ENCODE measurements around the gene SPEF2.

Gene SPEF2

DNA sequence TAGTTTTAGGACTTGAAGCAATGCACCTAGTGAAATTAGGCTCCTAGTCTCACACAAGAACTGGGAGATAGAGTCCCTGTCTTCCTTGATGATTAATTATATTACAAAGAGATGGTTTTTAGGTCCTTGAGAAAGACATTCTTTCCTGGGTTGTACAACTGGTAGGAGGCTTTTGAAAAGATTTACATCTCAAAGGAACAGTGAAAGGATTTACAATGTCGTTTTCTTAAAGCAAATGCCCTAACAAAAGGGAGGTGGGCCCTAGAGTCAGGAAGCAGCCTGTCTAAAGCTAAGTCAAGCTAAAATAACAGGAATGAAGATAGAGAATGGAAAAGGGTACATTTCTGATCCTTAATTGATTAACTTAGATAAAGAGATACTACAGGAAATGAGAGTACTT, 136.8 kb downstream of the SPEF2 start:
- H3K4me3 ChIP-seq (replicated peaks; ENCODE audit: low read depth, low read length): no peak overlapping the region
- no peak for DNase-seq (ENCODE audit: extremely low read depth, low read depth)
- TF ChIP-seq CTCF (IDR thresholded peaks at IDR 0.05; ENCODE audit: low read depth, low read length, missing control alignments): no peak

GRCh38 chr5:35755966-35756365, 138.3 kb downstream of the SPEF2 start:
- no peak for DNase-seq (ENCODE audit: extremely low read depth, low read depth)

DNA sequence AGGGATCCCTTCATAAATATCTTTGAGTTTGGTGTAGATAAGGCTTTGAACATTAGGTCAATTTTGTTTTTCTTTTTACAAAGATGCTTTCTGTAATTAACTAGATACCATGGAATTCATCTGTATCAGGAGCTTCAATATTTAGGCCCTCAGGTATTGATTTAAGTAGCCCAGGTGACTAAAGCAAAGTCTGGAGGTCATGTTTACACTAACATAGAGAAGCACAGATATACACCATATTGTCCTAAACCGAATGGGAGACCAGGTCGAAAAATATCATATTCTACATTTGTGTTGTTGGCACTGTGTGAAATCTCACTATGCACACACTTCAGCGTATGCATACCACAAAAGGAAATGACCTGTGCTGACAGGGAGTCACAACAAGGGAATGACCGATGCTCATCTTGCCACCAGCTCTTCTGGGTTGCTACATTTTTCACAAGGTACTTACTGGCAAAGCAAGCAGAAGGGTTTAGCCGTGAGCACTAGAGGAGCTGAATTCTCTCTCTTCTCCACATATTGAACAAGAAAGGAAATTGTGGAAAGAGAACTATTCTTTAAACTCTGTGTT, 140.6 kb downstream of the SPEF2 start:
- TF ChIP-seq CTCF (IDR thresholded peaks at IDR 0.05; ENCODE audit: low read depth, low read length, missing control alignments): no peak
- DNase-seq (ENCODE audit: extremely low read depth, low read depth): no peak

More at GRCh38 chr5:35755966-35756365, 138.3 kb downstream of the SPEF2 start:
- H3K4me3 ChIP-seq (replicated peaks; ENCODE audit: low read depth, low read length): no peak overlapping the region
- no peak for TF ChIP-seq CTCF (IDR thresholded peaks at IDR 0.05; ENCODE audit: low read depth, low read length, missing control alignments)

DNA sequence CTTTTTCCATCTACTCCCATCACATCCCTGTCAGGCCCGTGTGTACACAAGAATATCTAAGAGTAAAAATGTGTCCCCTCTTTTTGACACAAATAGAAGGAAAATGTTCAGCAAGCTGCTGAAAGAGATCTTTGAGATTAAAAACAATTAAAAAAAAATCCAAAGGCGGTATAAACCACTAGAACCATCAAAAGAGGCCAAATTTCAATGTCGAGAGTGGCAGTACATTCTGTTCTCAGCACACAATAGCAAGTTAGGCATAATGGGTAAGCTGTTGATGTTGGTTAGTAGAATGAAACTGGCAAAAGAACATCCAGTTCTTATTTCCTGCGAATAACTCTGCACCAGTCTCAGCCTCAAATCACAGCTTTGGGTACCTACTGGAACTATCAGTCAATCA, 143.9 kb downstream of the SPEF2 start:
- no peak for DNase-seq (ENCODE audit: extremely low read depth, low read depth)
- TF ChIP-seq CTCF (IDR thresholded peaks at IDR 0.05; ENCODE audit: low read depth, low read length, missing control alignments): no peak
- no peak overlapping the region for H3K4me3 ChIP-seq (replicated peaks; ENCODE audit: low read depth, low read length)

More for the DNA sequence above, 140.6 kb downstream of the SPEF2 start:
- no peak overlapping the region for H3K4me3 ChIP-seq (replicated peaks; ENCODE audit: low read depth, low read length)

DNA sequence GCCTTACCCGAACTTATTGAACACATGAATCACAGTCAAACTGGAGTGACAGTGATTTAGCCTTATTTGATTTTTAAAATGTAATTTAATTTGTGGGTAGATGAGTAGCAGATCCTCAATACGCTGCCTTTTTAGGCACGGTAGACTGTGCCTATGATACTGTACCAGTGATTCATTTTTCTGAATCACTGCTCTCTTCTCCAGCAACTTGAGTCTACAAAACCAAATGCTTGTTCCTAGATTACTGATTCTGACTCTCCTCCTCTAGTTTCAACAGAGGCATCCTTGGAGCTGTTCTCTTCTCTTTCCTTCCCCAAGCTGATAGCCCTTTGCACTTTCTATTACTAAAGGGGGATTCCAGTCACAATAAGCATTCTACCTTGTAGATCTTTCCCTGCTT, 144.7 kb downstream of the SPEF2 start:
- H3K4me3 ChIP-seq (replicated peaks; ENCODE audit: low read depth, low read length): no peak overlapping the region
- TF ChIP-seq CTCF (IDR thresholded peaks at IDR 0.05; ENCODE audit: low read depth, low read length, missing control alignments): no peak
- no peak for DNase-seq (ENCODE audit: extremely low read depth, low read depth)

GRCh38 chr5:35765921-35766320, 148.3 kb downstream of the SPEF2 start:
- H3K4me3 ChIP-seq (replicated peaks; ENCODE audit: low read depth, low read length): no peak overlapping the region
- no peak for TF ChIP-seq CTCF (IDR thresholded peaks at IDR 0.05; ENCODE audit: low read depth, low read length, missing control alignments)
- no peak for DNase-seq (ENCODE audit: extremely low read depth, low read depth)

- H3K4me3 ChIP-seq (replicated peaks; ENCODE audit: low read depth, low read length): no peak overlapping the region
- TF ChIP-seq CTCF (IDR thresholded peaks at IDR 0.05; ENCODE audit: low read depth, low read length, missing control alignments): no peak
- DNase-seq (ENCODE audit: extremely low read depth, low read depth): peak; percentile 84
These were observed 153.6 kb downstream of the SPEF2 start for GRCh38 chr5:35771300-35771699.
